Endothelial cell of umbilical vein (primary cell): ENCODE measurements around the gene KCTD2. TPM values are rescaled to one million over a fixed set of nuclear protein-coding genes. Genes with fewer than 3 reads are reported as not detected.

Experiments
- BruUV-seq: library from RNA; stranded (reverse); fragments of 400-500 nt; replicated peaks from 2 replicates; lab custom pipeline; 2021; lab: Mats Ljungman, UMichigan
- CTCF ChIA-PET: fragments of 300-600, 350-600 bp; sonication (Branson Sonifier 250); formaldehyde crosslinking; loops from one replicate; lab custom pipeline; 2021; ENCODE audit warnings: antibody characterized with exemption, inconsistent platforms; lab: Charles Lee
- POLR2A ChIA-PET: fragments of 300-600, 350-600 bp; sonication (Branson Sonifier 250); formaldehyde crosslinking; loops from one replicate; lab custom pipeline; 2021; ENCODE audit warnings: antibody characterized with exemption, inconsistent platforms; lab: Charles Lee
- DNase-seq: peaks from one replicate; pipeline ENCODE4 v3.0.0-alpha.2; 2011; ENCODE audit warnings: low read depth, low spot score
- FAIRE-seq: peaks from 2 replicates; lab custom pipeline; 2011; peaks lifted over from hg19 to GRCh38; lab: Jason Lieb, UNC
- H2AFZ ChIP-seq: 2 replicates; pipeline ENCODE4 v1.6.0; 2012; ENCODE audit warnings: low read depth, low read length, control low read depth, inconsistent platforms
- H3K27ac ChIP-seq: 2 replicates; pipeline ENCODE4 v1.5.1; 2011; ENCODE audit warnings: low read depth, mild to moderate bottlenecking, control low read depth, low read length, moderate library complexity; ENCODE audit not compliant: insufficient read depth
- H3K27me3 ChIP-seq, 2 experiments: 2 replicates each; pipeline versions ENCODE4 v1.6.0 to v1.6.1; 2011; ENCODE audit warnings: low read length in 2 of 2, mixed read lengths in 1 of 2; ENCODE audit not compliant: control insufficient read depth in 2 of 2, insufficient read depth in 2 of 2
- H3K36me3 ChIP-seq, 2 experiments: 2 replicates in 1 of 2; 3 replicates in 1 of 2; pipeline ENCODE4 v1.5.1; 2011; ENCODE audit warnings: low read length in 2 of 2, mild to moderate bottlenecking in 1 of 2, moderate library complexity in 1 of 2; ENCODE audit not compliant: control insufficient read depth in 2 of 2, insufficient read depth in 2 of 2; ENCODE audit errors: extremely low read depth in 1 of 2
- H3K4me1 ChIP-seq: 3 replicates; pipeline ENCODE4 v1.5.1; 2011; ENCODE audit warnings: mild to moderate bottlenecking, low read length; ENCODE audit not compliant: control insufficient read depth, insufficient read depth; ENCODE audit errors: extremely low read depth
- H3K4me2 ChIP-seq: 2 replicates; pipeline ENCODE4 v1.6.1; 2011; ENCODE audit warnings: low read length, control low read depth, mixed read lengths; ENCODE audit not compliant: insufficient read depth
- H3K4me3 ChIP-seq, 3 experiments: fragments of 200-600 bp in 1 of 3; sonication (generic), shearing (Covaris generic) in 1 of 3; replicated peaks in 1 of 3; 2 replicates each; pipeline ENCODE4 v1.5.1; 2011 to 2016; ENCODE audit warnings: control low read depth in 3 of 3, low read length in 3 of 3, mild to moderate bottlenecking in 2 of 3, inconsistent platforms in 1 of 3, low read depth in 1 of 3, moderate library complexity in 1 of 3; ENCODE audit not compliant: insufficient read depth in 1 of 3
- H3K79me2 ChIP-seq: 2 replicates; pipeline ENCODE4 v1.6.0; 2012; ENCODE audit warnings: low read length, inconsistent platforms; ENCODE audit not compliant: control insufficient read depth, insufficient read depth
- H3K9ac ChIP-seq: replicated peaks from 2 replicates; pipeline ENCODE3; 2011; ENCODE audit warnings: low read length, control low read depth; ENCODE audit not compliant: insufficient read depth; ENCODE audit errors: extremely low read depth
- H3K9me1 ChIP-seq: replicated peaks from 3 replicates; pipeline ENCODE4 v1.6.0; 2011; ENCODE audit warnings: mild to moderate bottlenecking, low read length; ENCODE audit not compliant: control insufficient read depth, insufficient read depth; ENCODE audit errors: extremely low read depth
- H3K9me3 ChIP-seq: replicated peaks from 2 replicates; pipeline ENCODE4 v1.5.1; 2012; ENCODE audit warnings: low read length, inconsistent platforms; ENCODE audit not compliant: control insufficient read depth, insufficient read depth
- H4K20me1 ChIP-seq: replicated peaks from 2 replicates; pipeline ENCODE3; 2011; ENCODE audit warnings: mild to moderate bottlenecking, low read length; ENCODE audit not compliant: control insufficient read depth, insufficient read depth; ENCODE audit errors: extremely low read depth
- EZH2 ChIP-seq: IDR thresholded peaks from 2 replicates; pipeline ENCODE4 v1.6.1; 2012; ENCODE audit warnings: borderline replicate concordance, low read depth, mild to moderate bottlenecking, moderate library complexity, low read length, inconsistent platforms; ENCODE audit not compliant: severe bottlenecking
- FOS ChIP-seq: IDR thresholded peaks from 2 replicates; pipeline ENCODE4 v1.6.1; 2011; ENCODE audit warnings: mild to moderate bottlenecking, low read length, moderate library complexity, borderline replicate concordance; ENCODE audit not compliant: insufficient read depth
- GATA2 ChIP-seq: IDR thresholded peaks from 2 replicates; pipeline ENCODE4 v1.7.0; 2011; ENCODE audit warnings: low read depth, mild to moderate bottlenecking, moderate library complexity, mixed read lengths, low read length; ENCODE audit not compliant: insufficient read length, insufficient read depth
- JUN ChIP-seq: IDR thresholded peaks from 2 replicates; pipeline ENCODE4 v1.6.1; 2011; ENCODE audit warnings: borderline replicate concordance, low read depth; ENCODE audit not compliant: insufficient read length, insufficient read depth
- MYC ChIP-seq: IDR thresholded peaks from one replicate; pipeline ENCODE4 v1.6.1; 2011; ENCODE audit warnings: mild to moderate bottlenecking, low read depth, low read length
- POLR2A ChIP-seq: IDR thresholded peaks from 2 replicates; pipeline ENCODE4 v1.6.1; 2012; ENCODE audit warnings: low read depth, mild to moderate bottlenecking, control low read depth, low read length
- POLR2AphosphoS5 ChIP-seq: IDR thresholded peaks from 2 replicates; pipeline ENCODE4 v1.6.1; 2012; ENCODE audit warnings: low read depth, mild to moderate bottlenecking, control low read depth, low read length, moderate library complexity; ENCODE audit not compliant: insufficient read depth
- dilution Hi-C: fragments of 300-500 bp; cut with MboI; formaldehyde crosslinking; loops from one replicate; pipeline ENCODE4 v1.15.0; 2019; ENCODE audit warnings: low sequenced_read_pairs; ENCODE audit not compliant: extremely low pct_ligation_motif_present
- intact Hi-C: fragments of 100-400 bp; cut with micrococcal nuclease; formaldehyde crosslinking; loops from one replicate; pipeline ENCODE4 v1.10.0; 2022
- polyA plus RNA-seq, 4 experiments: library from polyadenylated mRNA; depleted of rRNA in 3 of 4; stranded (reverse) in 3 of 4; unstranded in 1 of 4; fragments of >200 nt; gene quantifications; 2 replicates each; pipeline versions ENCODE4 v1.2.1 to v1.2.3, GENCODE V29; 2011 to 2012; ENCODE audit warnings: missing spikeins in 1 of 4
- total RNA-seq: library from RNA; stranded (reverse); gene quantifications from 2 replicates; pipeline ENCODE4 v1.2.3, GENCODE V29; 2021
- TF ChIP-seq, protein P1 (sequence below), 2 donors: IDR thresholded peaks; 1 replicate in 1 of 2; 2 replicates in 1 of 2; pipeline ENCODE4 v1.5.1; 2011; ENCODE audit warnings: low read length in 2 of 2, mild to moderate bottlenecking in 2 of 2, moderate library complexity in 2 of 2, control low read depth in 1 of 2, inconsistent platforms in 1 of 2, low read depth in 1 of 2; ENCODE audit not compliant: insufficient read depth in 1 of 2; ENCODE audit errors: extremely low read depth in 1 of 2
- TF ChIP-seq, protein P2 (sequence below): IDR thresholded peaks from 2 replicates; pipeline ENCODE4 v1.6.1; 2011; ENCODE audit not compliant: insufficient read depth, insufficient read length

Gene KCTD2
- total and polyA plus RNA-seq, 2 donors (not counting 3 experiments of a cell fraction or from before 2014, with no cell fraction given), result 23.2 to 24.8 TPM

DNA sequence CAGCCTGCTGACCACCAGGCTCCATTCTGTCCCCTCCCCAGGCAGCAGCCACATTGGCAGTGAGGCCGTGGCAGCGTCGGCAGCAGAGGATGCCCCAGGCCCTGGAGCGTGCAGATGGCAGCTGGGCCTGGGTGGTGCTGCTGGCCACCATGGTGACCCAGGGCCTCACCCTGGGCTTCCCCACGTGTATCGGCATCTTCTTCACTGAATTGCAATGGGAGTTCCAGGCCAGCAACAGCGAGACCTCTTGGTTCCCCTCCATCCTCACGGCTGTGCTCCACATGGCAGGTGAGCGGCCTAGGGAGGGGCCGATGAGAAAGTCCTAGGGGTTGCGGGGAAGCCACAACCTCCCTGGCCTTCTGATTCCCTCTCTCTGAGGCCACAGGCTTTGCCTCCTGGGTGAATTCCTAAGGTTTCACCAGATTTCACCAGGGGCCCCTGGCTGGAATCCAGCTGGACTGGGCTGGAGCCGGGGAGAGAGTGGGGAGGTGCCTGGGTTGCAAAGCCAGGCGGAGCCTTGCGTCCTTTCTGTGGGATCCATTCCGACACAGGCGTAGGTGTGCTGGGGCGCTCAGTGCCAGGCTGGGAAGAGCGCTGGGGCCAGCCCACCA is 46.6 kb downstream of the KCTD2 start:
- ChIA-PET CTCF (interaction anchor here (1.2 to 4.4 kb wide), 3 partner anchors 12 to 33 kb away, joined by 4 to 46 read pairs (median 6); no protein-coding TSS in a partner anchor), POLR2A (no interaction called here)
- no peak overlapping the region for H3K9ac ChIP-seq
- H4K20me1 ChIP-seq, result no peaks in the 10 kb centered on the region
- intact Hi-C loops, result no loop called here
- peaks cover 24% of the 10 kb centered on the region for H3K4me1 ChIP-seq
- no peaks in the 10 kb centered on the region for H3K27me3 ChIP-seq
- no peak overlapping the region for H3K27ac ChIP-seq
- H3K36me3 ChIP-seq, result peaks cover 0 to 4% of the 10 kb centered on the region in 2 experiments
- no peak overlapping the region for H3K4me2 ChIP-seq
- H3K4me3 ChIP-seq, result no peak overlapping the region
- H3K9me1 ChIP-seq, result no peaks in the 10 kb centered on the region
- dilution Hi-C loops, result no loop called here
- H3K79me2 ChIP-seq, result no peaks in the 10 kb centered on the region
- H3K9me3 ChIP-seq, result no peaks in the 10 kb centered on the region
- TF ChIP-seq, protein P1, sequence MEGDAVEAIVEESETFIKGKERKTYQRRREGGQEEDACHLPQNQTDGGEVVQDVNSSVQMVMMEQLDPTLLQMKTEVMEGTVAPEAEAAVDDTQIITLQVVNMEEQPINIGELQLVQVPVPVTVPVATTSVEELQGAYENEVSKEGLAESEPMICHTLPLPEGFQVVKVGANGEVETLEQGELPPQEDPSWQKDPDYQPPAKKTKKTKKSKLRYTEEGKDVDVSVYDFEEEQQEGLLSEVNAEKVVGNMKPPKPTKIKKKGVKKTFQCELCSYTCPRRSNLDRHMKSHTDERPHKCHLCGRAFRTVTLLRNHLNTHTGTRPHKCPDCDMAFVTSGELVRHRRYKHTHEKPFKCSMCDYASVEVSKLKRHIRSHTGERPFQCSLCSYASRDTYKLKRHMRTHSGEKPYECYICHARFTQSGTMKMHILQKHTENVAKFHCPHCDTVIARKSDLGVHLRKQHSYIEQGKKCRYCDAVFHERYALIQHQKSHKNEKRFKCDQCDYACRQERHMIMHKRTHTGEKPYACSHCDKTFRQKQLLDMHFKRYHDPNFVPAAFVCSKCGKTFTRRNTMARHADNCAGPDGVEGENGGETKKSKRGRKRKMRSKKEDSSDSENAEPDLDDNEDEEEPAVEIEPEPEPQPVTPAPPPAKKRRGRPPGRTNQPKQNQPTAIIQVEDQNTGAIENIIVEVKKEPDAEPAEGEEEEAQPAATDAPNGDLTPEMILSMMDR (IDR thresholded peaks at IDR 0.05; ENCODE audit: extremely low read depth in 1 of 2, insufficient read depth in 1 of 2, low read depth in 1 of 2, low read length in 2 of 2), result no peak
- TF ChIP-seq, protein P2, sequence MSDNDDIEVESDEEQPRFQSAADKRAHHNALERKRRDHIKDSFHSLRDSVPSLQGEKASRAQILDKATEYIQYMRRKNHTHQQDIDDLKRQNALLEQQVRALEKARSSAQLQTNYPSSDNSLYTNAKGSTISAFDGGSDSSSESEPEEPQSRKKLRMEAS, result no peak
- no peak for TF ChIP-seq POLR2AphosphoS5
- no peak for TF ChIP-seq POLR2A
- TF ChIP-seq MYC, result no peak
- no peak for TF ChIP-seq GATA2
- no peak for TF ChIP-seq JUN
- TF ChIP-seq EZH2, result no peak
- no peak for TF ChIP-seq FOS
- no peak for FAIRE-seq
- no peak for DNase-seq
- BruUV-seq, result no TSS peak
- H2AFZ ChIP-seq, result no peak overlapping the region
